Measurements from ENCODE around the gene UVRAG.

Gene UVRAG

GRCh38 chr11:75779960-75780359, 35.0 kb upstream of the UVRAG start:
- no peak for TF ChIP-seq EP300 (IDR thresholded peaks at IDR 0.05; ENCODE audit: borderline replicate concordance)
- TF ChIP-seq CREB1 (IDR thresholded peaks at IDR 0.05; ENCODE audit: low read depth): no peak
- no peak for TF ChIP-seq TCF12 (IDR thresholded peaks at IDR 0.05; ENCODE audit: low read depth)
- TF ChIP-seq NFIC (IDR thresholded peaks at IDR 0.05): no peak

GRCh38 chr11:75780888-75781287, 34.1 kb upstream of the UVRAG start:
- TF ChIP-seq YY1 (IDR thresholded peaks at IDR 0.05; ENCODE audit: low read depth): no peak
- no peak for TF ChIP-seq EGR1 (IDR thresholded peaks at IDR 0.05)
- TF ChIP-seq TCF12 (IDR thresholded peaks at IDR 0.05; ENCODE audit: low read depth): no peak
- TF ChIP-seq, protein P1, sequence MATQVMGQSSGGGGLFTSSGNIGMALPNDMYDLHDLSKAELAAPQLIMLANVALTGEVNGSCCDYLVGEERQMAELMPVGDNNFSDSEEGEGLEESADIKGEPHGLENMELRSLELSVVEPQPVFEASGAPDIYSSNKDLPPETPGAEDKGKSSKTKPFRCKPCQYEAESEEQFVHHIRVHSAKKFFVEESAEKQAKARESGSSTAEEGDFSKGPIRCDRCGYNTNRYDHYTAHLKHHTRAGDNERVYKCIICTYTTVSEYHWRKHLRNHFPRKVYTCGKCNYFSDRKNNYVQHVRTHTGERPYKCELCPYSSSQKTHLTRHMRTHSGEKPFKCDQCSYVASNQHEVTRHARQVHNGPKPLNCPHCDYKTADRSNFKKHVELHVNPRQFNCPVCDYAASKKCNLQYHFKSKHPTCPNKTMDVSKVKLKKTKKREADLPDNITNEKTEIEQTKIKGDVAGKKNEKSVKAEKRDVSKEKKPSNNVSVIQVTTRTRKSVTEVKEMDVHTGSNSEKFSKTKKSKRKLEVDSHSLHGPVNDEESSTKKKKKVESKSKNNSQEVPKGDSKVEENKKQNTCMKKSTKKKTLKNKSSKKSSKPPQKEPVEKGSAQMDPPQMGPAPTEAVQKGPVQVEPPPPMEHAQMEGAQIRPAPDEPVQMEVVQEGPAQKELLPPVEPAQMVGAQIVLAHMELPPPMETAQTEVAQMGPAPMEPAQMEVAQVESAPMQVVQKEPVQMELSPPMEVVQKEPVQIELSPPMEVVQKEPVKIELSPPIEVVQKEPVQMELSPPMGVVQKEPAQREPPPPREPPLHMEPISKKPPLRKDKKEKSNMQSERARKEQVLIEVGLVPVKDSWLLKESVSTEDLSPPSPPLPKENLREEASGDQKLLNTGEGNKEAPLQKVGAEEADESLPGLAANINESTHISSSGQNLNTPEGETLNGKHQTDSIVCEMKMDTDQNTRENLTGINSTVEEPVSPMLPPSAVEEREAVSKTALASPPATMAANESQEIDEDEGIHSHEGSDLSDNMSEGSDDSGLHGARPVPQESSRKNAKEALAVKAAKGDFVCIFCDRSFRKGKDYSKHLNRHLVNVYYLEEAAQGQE (IDR thresholded peaks at IDR 0.05; ENCODE audit: low read depth): no peak
- no peak for TF ChIP-seq EP300 (IDR thresholded peaks at IDR 0.05; ENCODE audit: borderline replicate concordance)
- TF ChIP-seq TAF1 (IDR thresholded peaks at IDR 0.05; ENCODE audit: low read depth): no peak
- TF ChIP-seq, protein P2, sequence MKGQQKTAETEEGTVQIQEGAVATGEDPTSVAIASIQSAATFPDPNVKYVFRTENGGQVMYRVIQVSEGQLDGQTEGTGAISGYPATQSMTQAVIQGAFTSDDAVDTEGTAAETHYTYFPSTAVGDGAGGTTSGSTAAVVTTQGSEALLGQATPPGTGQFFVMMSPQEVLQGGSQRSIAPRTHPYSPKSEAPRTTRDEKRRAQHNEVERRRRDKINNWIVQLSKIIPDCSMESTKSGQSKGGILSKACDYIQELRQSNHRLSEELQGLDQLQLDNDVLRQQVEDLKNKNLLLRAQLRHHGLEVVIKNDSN (IDR thresholded peaks at IDR 0.05): no peak
- TF ChIP-seq, protein P3, sequence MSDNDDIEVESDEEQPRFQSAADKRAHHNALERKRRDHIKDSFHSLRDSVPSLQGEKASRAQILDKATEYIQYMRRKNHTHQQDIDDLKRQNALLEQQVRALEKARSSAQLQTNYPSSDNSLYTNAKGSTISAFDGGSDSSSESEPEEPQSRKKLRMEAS (IDR thresholded peaks at IDR 0.05): no peak
- no peak for TF ChIP-seq CREB1 (IDR thresholded peaks at IDR 0.05; ENCODE audit: low read depth)
- TF ChIP-seq CEBPB (IDR thresholded peaks at IDR 0.05): no peak
- no peak for TF ChIP-seq FOXM1 (IDR thresholded peaks at IDR 0.05; ENCODE audit: borderline replicate concordance, low read depth)
- TF ChIP-seq ZBTB7A (IDR thresholded peaks at IDR 0.05; ENCODE audit: low read depth): no peak
- no peak for TF ChIP-seq RAD21 (IDR thresholded peaks at IDR 0.05; ENCODE audit: low read depth)

DNA sequence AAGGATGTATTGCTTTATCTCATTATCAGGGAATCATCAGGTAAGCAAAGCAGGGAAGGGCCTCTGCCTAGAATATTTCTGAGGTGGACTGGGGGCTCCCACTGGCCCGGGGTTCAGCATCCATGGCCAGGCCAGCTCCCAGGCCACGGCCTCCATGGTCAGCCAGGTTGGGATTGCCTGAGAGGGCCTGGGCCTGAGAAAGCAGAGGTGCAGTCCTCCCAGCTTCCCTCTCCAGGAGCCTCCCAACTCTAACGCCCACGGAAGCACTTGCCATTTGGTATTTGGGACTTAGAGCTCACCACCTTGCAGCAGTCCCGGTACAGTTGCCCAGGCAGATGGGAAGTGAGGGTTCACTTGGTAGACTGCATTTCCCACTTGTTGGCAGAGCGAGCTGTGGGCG, 33.7 kb upstream of the UVRAG start:
- TF ChIP-seq TCF12 (IDR thresholded peaks at IDR 0.05; ENCODE audit: low read depth) (no peak), YY1 (IDR thresholded peaks at IDR 0.05; ENCODE audit: low read depth) (no peak), NFIC (IDR thresholded peaks at IDR 0.05) (no peak)
- TF ChIP-seq, protein P2 (IDR thresholded peaks at IDR 0.05): no peak
- TF ChIP-seq, protein P3 (IDR thresholded peaks at IDR 0.05): no peak

- TF ChIP-seq FOXM1 (IDR thresholded peaks at IDR 0.05; ENCODE audit: borderline replicate concordance, low read depth) (no peak), NFIC (IDR thresholded peaks at IDR 0.05) (no peak), ZBTB7A (IDR thresholded peaks at IDR 0.05; ENCODE audit: low read depth) (no peak), EGR1 (IDR thresholded peaks at IDR 0.05) (no peak), CEBPB (IDR thresholded peaks at IDR 0.05) (no peak)
- TF ChIP-seq, protein P2 (IDR thresholded peaks at IDR 0.05): no peak
These were observed 33.2 kb upstream of the UVRAG start for GRCh38 chr11:75781831-75782230.

GRCh38 chr11:75782540-75783263, 32.3 kb upstream of the UVRAG start:
- TF ChIP-seq, protein P3 (IDR thresholded peaks at IDR 0.05): no peak
- TF ChIP-seq, protein P2 (IDR thresholded peaks at IDR 0.05): no peak
- TF ChIP-seq ZBTB7A (IDR thresholded peaks at IDR 0.05; ENCODE audit: low read depth) (no peak), FOXM1 (IDR thresholded peaks at IDR 0.05; ENCODE audit: borderline replicate concordance, low read depth) (no peak), EGR1 (IDR thresholded peaks at IDR 0.05) (no peak), CREB1 (IDR thresholded peaks at IDR 0.05; ENCODE audit: low read depth) (no peak), TCF12 (IDR thresholded peaks at IDR 0.05; ENCODE audit: low read depth) (no peak)
- TF ChIP-seq, protein P1 (IDR thresholded peaks at IDR 0.05; ENCODE audit: low read depth): no peak

Data from Ishikawa (cell line).